GM12872 (cell line): ENCODE results near the gene NMU.

ENCODE experiments used
- TF ChIP-seq, protein P1 (sequence below): IDR thresholded peaks from 3 replicates; pipeline ENCODE4 v1.5.1; 2011; ENCODE audit warnings: low read depth, mild to moderate bottlenecking, low read length, moderate library complexity; ENCODE audit not compliant: insufficient read depth

The NMU gene

DNA sequence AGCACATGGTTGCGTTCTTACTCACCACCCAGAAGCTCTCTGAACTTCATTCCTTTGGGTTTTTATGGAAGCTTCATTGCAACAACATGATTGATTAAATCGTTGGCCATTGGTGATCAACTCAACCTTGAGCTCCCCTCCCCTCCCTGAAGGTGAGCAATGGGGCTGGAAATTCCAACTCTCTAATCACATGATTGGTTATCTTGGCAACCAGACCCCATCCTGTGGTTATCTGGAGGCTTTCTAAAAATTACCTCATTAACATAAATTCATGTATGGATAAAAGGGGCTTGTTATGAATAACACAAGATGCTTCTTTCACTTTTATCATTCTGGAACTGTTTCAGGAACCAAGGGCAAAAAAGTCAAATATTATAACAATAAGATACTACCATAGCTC is 34.6 kb upstream of the NMU start:
- TF ChIP-seq, protein P1, sequence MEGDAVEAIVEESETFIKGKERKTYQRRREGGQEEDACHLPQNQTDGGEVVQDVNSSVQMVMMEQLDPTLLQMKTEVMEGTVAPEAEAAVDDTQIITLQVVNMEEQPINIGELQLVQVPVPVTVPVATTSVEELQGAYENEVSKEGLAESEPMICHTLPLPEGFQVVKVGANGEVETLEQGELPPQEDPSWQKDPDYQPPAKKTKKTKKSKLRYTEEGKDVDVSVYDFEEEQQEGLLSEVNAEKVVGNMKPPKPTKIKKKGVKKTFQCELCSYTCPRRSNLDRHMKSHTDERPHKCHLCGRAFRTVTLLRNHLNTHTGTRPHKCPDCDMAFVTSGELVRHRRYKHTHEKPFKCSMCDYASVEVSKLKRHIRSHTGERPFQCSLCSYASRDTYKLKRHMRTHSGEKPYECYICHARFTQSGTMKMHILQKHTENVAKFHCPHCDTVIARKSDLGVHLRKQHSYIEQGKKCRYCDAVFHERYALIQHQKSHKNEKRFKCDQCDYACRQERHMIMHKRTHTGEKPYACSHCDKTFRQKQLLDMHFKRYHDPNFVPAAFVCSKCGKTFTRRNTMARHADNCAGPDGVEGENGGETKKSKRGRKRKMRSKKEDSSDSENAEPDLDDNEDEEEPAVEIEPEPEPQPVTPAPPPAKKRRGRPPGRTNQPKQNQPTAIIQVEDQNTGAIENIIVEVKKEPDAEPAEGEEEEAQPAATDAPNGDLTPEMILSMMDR, result no peak

DNA sequence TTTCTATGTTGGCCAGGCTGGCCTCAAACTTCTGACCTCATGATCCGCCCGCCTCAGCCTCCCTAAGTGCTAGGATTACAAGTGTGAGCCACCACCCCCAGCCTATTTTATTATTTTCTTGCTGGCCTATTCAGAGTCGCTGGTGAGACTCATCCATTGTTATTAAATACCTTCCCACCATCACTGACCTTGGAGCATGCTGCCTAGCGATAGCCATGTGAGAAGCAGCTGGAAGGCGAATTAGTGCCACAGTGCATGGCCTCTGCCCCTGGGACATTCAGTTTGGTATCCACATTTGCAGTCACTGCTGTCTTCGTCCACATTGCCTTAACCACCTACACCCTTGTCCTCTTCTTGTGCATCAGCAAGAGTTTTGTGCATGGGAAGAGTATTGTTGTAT is 32.4 kb upstream of the NMU start:
- TF ChIP-seq, protein P1, result no peak

DNA sequence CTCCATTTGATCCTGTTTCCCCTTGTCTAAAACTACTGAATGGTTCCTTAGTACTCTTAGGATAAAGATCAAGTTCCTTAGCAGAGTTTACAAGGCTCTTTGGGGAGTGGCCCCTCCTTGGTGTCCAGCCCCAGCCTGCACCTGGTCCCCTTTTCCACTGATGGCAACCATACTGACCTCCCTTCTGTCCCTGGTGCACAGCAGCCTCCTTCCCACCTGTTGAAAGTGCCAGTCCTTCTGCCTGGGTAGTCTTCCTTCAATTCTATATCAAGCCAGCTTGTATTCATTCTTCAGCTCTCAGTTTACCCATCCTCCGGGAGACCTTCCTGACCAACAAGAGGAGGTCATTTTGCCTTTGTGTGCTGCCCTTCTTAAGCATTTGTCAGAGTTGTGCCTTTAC is 30.4 kb upstream of the NMU start:
- TF ChIP-seq, protein P1, result no peak

DNA sequence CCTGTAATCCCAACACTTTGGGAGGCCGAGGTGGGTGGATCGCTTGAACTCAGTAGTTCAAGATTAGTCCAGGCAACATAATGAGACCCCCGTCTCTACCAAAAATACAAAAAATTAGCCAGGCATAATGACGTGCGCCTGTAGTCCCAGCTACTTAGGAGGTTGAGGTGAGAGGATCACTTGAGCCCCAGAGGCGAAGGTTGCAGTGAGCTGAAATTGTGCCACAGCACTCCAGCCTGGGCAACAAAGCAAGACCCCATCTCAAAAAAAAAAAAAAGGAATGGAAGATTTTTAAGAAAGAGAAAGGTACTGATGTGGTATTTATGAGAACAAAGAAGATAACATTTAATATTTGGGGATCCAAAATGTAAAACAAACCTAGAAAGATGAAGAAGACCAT is 27.0 kb upstream of the NMU start:
- TF ChIP-seq, protein P1, result no peak

DNA sequence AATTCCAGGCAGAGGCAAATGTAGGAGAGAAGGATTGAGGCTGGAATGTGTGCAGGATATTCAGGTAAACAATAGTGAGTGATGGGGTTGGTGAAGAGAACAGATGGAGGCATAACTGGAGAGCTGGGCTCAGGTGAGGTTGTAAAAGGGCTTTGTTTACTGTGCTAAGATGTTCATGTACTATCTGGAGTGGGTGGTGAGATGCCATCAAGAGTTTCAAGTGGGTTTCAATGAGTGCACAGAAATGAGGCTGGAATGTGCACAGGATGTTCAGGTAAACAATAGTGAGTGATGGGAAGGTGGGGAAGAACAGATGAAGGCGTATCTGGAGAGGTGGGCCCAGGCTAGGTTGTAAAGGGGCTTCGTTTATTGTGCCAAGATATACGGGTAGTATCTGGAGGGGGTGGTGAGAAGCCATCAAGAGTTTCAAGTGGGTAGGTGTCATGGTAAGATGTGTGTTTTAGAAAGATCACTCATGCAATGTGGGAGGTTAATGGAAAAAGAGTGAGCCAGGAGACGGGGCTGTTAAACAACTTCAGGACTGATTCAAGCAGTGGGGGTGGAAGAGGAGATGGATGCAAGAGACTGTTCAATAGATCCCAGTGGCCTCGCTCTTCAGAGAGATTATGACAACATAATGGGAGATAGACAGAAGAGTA is 25.4 kb upstream of the NMU start:
- TF ChIP-seq, protein P1, result no peak

DNA sequence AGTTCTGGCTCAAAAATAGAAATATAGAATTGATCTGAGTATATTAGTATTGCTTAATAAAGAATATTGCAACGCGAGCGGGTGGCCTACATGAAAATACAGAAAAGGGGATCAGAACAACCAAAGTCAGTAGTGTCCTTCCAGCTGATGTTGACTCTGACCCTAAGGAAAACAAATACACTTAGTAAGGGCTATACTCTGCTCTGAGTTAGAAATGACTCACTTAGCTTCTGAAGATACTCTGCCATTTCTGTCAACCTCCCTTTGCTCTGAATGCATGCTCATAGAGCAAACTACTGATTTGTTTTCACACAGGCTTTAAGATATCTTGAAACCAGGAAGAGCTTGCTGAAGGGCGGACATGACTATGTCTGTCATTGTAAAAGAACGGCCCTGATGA is 22.6 kb upstream of the NMU start:
- TF ChIP-seq, protein P1, result no peak

DNA sequence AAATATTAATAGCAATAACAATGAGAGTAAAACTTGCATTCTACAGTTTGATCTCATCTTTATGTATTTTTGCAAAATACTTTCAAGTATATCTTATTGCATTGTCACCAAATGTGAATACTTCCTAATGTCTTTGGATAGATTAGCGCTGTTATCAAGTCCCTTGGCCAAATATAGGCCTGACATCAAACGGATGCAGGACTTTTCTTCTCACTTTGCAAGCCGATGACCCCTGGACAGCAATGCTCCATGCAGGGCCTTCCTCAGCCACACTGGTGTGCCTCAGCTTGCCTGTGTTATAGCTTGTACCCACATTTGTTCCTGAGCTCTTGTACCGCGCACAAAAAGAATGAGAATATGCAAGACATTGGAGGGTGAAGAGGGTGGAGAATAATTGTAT is 18.0 kb upstream of the NMU start:
- TF ChIP-seq, protein P1, result no peak
